ENCODE data around the gene KLHL10.

The KLHL10 gene

GRCh38 chr17:41837761-41838538 is at the start of gene KLHL10:
Gene KLHL10, plus strand, starts transcription at chr17:41837825. Its CDS starts 108 bp downstream, at chr17:41837933.
- DNase-seq = no peak

- no peak for DNase-seq
Measured at GRCh38 chr17:41792845-41793783, 44.5 kb upstream of the KLHL10 start.

- DNase-seq = no peak
Measured at GRCh38 chr17:41793784-41794539, 43.7 kb upstream of the KLHL10 start.

GRCh38 chr17:41794540-41794975 is 43.1 kb upstream of the KLHL10 start:
- no peak for DNase-seq

GRCh38 chr17:41796121-41796895 is 41.3 kb upstream of the KLHL10 start:
- no peak for DNase-seq

- no peak for DNase-seq
Measured at GRCh38 chr17:41797377-41797776, 40.2 kb upstream of the KLHL10 start.

GRCh38 chr17:41799366-41799765 is 38.3 kb upstream of the KLHL10 start:
- DNase-seq = no peak

- peak; percentile 41 for DNase-seq
Measured at GRCh38 chr17:41800601-41801373, 36.8 kb upstream of the KLHL10 start.

GRCh38 chr17:41801374-41802271 is 36.0 kb upstream of the KLHL10 start:
- peak; percentile 55 for DNase-seq

GRCh38 chr17:41803049-41804020 is 34.3 kb upstream of the KLHL10 start:
- no peak for DNase-seq

GRCh38 chr17:41806685-41807445 is 30.8 kb upstream of the KLHL10 start:
- DNase-seq = no peak

GRCh38 chr17:41810659-41811548 is 26.7 kb upstream of the KLHL10 start:
- no peak for DNase-seq

- peak; percentile 66 for DNase-seq
Measured at GRCh38 chr17:41811549-41812380, 25.9 kb upstream of the KLHL10 start, which contains the start of gene P3H4. Gene P3H4, minus strand, starts transcription at chr17:41811949. Its CDS starts 34 bp downstream, at chr17:41811915.

- peak; percentile 77 for DNase-seq
Measured at GRCh38 chr17:41812381-41813151, 25.1 kb upstream of the KLHL10 start, which contains the start of gene FKBP10. Gene FKBP10, plus strand, starts transcription at chr17:41813004. Its CDS starts 31 bp downstream, at chr17:41813035.

- DNase-seq = no peak
Measured at GRCh38 chr17:41813152-41813680, 24.4 kb upstream of the KLHL10 start.
